ENCODE data around the gene ACRBP. TPM values are rescaled to one million over a fixed set of nuclear protein-coding genes. Genes with fewer than 3 reads are reported as not detected.

The ACRBP gene
- total RNA-seq, 1 donor from 2014 or later, result 5.0 TPM

- TF ChIP-seq CTCF (IDR thresholded peaks at IDR 0.05; ENCODE audit: unreplicated experiment), result no peak
- peaks cover 59% of the 10 kb centered on the region for H3K27me3 Mint-ChIP-seq
- peaks cover 2% of the 10 kb centered on the region for H3K4me1 Mint-ChIP-seq (ENCODE audit: low read depth)
- H3K36me3 Mint-ChIP-seq (ENCODE audit: insufficient read depth), result peaks cover 2% of the 10 kb centered on the region
- no peaks in the 10 kb centered on the region for H3K9me3 Mint-ChIP-seq (ENCODE audit: low read depth)
- H3K4me3 Mint-ChIP-seq (ENCODE audit: low read depth), result no peak overlapping the region
- no peak for DNase-seq (ENCODE audit: low spot score, unreplicated experiment)
- no peak overlapping the region for H3K27ac Mint-ChIP-seq
Observed at GRCh38 chr12:6641131-6641530, 6.1 kb downstream of the ACRBP start.

- DNase-seq (ENCODE audit: low spot score, unreplicated experiment), result no peak
- no peak for TF ChIP-seq CTCF (IDR thresholded peaks at IDR 0.05; ENCODE audit: unreplicated experiment)
- H3K4me3 Mint-ChIP-seq (ENCODE audit: low read depth), result no peak overlapping the region
- H3K36me3 Mint-ChIP-seq (ENCODE audit: insufficient read depth), result peaks cover 2% of the 10 kb centered on the region
- H3K9me3 Mint-ChIP-seq (ENCODE audit: low read depth), result no peaks in the 10 kb centered on the region
- peaks cover 65% of the 10 kb centered on the region for H3K27me3 Mint-ChIP-seq
- peaks cover 4% of the 10 kb centered on the region for H3K4me1 Mint-ChIP-seq (ENCODE audit: low read depth)
- H3K27ac Mint-ChIP-seq, result no peak overlapping the region
Observed at GRCh38 chr12:6640497-6640896, 6.7 kb downstream of the ACRBP start.

- TF ChIP-seq CTCF (IDR thresholded peaks at IDR 0.05; ENCODE audit: unreplicated experiment), result no peak
- no peak for DNase-seq (ENCODE audit: low spot score, unreplicated experiment)
- peaks cover 61% of the 10 kb centered on the region for H3K27me3 Mint-ChIP-seq
- peaks cover 5% of the 10 kb centered on the region for H3K4me1 Mint-ChIP-seq (ENCODE audit: low read depth)
- peaks cover 2% of the 10 kb centered on the region for H3K36me3 Mint-ChIP-seq (ENCODE audit: insufficient read depth)
- H3K4me3 Mint-ChIP-seq (ENCODE audit: low read depth), result no peak overlapping the region
- H3K9me3 Mint-ChIP-seq (ENCODE audit: low read depth), result no peaks in the 10 kb centered on the region
- H3K27ac Mint-ChIP-seq, result no peak overlapping the region
Observed at GRCh38 chr12:6639151-6639801, 8.0 kb downstream of the ACRBP start.

GRCh38 chr12:6638305-6638704 lies 8.9 kb downstream of the ACRBP start:
- peaks cover 5% of the 10 kb centered on the region for H3K4me1 Mint-ChIP-seq (ENCODE audit: low read depth)
- no peak for DNase-seq (ENCODE audit: low spot score, unreplicated experiment)
- no peak for TF ChIP-seq CTCF (IDR thresholded peaks at IDR 0.05; ENCODE audit: unreplicated experiment)
- peaks cover 2% of the 10 kb centered on the region for H3K36me3 Mint-ChIP-seq (ENCODE audit: insufficient read depth)
- H3K4me3 Mint-ChIP-seq (ENCODE audit: low read depth), result no peak overlapping the region
- peak overlapping the region; percentile 9 for H3K27ac Mint-ChIP-seq
- H3K9me3 Mint-ChIP-seq (ENCODE audit: low read depth), result no peaks in the 10 kb centered on the region
- H3K27me3 Mint-ChIP-seq, result peaks cover 61% of the 10 kb centered on the region

- Mint-ChIP-seq H3K4me1 (ENCODE audit: low read depth) (peaks cover 5% of the 10 kb centered on the region), H3K36me3 (ENCODE audit: insufficient read depth) (no peaks in the 10 kb centered on the region), H3K27me3 (peaks cover 67% of the 10 kb centered on the region), H3K27ac (no peak within 1 kb of the TSS), H3K9me3 (ENCODE audit: low read depth) (no peaks in the 10 kb centered on the region), H3K4me3 (ENCODE audit: low read depth) (no peak within 1 kb of the TSS)
- DNase-seq (ENCODE audit: low spot score, unreplicated experiment), result no peak
- no peak for TF ChIP-seq CTCF (IDR thresholded peaks at IDR 0.05; ENCODE audit: unreplicated experiment)
Observed at GRCh38 chr12:6635856-6636531, 11.2 kb downstream of the ACRBP start, which contains the start of gene LPAR5. LPAR5 (minus strand) TSS chr12:6635959; CDS start chr12:6621248, 14,711 bp downstream.

Measured in progenitor cell of endocrine pancreas (in vitro differentiated cells).